GM21447 (cell line): Measurements from ENCODE around the gene NGEF.

ENCODE experiments used
- ATAC-seq: cut with Tn5 transposase; IDR thresholded peaks from one replicate; pipeline ENCODE4 v1.9.1; 2021; ENCODE audit not compliant: unreplicated experiment

NGEF gene

DNA sequence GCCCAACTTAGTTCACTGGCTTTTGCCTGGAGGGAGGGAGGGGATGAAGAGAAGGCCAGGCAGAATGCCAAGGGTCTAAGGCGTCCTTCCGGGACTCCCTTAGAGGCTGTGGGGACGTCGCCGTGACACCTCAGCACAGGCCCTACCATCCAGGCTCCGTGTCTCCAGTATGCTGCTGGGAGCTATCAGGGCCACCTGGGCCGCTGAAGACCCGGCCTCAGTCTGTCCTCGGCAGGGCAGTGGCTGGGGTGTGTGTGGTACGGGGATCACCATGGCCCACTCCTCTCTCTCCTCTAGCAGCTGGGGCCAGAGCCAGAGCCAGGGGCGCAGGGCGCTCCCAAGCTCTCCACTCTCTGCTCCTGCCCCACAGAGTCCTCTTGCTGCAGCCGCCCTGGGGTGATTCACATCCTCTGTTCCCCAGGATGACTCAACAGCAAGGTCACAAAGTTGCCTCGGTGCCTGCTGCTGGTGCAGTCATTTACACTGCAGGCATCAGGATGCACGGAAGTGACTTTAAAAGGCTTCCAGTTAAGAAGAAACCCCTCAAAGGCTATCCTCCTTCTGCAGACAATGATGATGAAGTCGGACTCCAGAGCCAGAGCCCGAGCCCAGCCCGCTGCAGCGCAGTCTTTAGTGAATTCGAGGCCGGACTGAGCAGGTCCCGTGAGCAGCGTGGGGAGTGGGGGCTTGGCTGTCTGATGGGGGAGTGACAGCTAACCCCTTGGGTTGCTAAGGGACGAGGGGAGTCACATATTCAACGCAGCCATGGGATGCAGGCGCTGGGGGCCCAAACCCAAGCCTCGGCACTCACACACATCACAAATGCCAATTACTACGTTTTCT, 111.1 kb downstream of the NGEF start:
- no peak for ATAC-seq

GRCh38 chr2:232900811-232901735, 112.0 kb downstream of the NGEF start:
- no peak for ATAC-seq

GRCh38 chr2:232898592-232899543, 114.2 kb downstream of the NGEF start:
- no peak for ATAC-seq

DNA sequence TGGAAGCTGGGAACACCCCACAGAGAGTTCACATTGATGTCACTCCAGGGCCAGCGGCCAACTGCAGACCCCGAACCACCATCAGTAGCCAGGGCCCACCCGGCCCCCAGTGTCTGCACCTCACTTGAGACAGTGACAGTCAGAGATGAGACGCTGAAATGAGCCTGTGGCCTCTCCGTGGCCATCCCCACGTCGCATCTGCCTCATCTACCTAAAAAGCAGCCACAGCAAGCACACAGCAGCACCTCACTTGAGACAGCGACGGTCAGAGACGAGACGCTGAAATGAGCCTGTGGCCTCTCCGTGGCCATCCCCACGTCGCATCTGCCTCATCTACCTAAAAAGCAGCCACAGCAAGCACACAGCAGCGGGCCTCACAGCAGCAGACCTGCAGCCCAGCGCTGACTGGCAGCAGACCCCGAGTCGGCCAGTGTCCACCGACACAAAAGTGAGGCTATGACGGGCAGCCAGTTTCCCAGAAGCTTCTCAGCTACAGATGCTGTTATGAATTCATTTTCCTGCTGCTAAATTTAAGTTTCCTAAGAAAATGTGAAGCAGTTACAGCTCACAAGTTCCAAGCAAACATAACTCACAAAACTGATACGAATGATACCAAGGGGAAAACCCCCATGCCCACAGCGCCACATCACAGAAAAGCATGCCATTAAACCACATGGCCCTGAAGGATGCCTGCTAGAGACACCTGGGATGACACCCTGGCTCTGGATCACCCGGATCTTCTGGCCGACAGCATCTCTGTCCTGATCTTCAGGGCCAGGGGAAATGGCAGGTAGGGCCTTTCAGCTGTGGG, 115.3 kb downstream of the NGEF start:
- no peak for ATAC-seq

DNA sequence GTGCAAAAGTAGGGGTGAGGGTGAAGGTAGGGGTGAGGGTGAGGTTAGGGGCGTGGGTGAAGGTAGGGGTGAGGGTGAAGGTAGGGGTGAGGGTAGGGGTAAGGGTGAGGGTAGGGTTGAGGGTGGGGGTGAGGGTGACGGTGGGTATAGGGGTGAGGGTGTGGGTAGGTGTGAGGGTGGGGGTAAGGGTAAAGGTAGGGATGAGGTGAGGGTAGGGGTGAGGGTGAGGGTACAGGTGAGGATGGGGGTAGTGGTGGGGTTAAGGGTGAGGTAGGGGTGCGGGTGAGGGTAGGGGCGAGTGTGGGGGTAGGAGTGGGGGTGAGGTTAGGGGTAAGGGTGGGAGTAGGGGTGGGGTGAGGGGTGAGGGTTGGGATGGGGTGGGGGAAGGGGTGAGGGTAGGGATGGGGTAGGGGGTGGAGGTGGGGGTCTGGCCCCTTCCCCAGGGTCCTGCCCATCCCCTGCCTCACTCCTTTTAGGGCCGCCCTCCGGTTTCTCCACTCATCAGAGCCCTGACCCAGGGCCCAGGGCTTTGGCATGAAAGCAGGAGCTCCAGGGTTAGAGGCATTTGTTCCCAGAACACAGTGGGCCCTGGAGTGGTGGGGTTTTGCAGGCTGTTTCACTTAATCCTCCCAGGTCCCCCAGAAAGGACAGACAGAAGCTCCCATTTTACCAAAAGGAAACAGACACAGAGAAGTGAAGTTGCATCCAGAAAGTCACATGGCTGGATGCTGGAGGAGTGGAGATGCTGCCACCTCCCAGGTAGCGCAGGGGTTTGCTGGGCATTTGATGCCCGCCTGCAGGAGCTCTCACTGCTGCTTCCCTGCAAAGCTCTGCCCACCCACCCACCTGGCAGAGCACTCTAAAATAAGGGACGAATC, 116.1 kb downstream of the NGEF start:
- no peak for ATAC-seq

DNA sequence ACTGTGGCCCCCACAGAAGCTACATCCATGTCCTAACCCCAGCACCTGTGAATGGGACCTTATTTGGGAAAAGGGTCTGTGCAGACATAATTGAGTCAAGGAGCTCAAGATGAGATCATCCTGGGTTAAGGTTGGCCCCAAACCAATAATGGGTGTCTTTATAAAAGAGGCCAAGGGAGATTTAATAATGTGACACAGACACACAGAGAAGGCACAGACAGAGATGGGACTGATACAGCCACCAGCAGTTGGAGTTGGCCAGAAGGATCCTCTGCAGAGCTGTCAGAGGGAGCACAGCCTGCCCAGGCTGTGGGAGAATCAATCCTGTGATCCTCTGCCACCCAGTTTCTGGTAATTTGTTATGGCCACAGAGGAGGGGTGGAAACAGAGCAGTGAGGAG, 116.9 kb downstream of the NGEF start:
- no peak for ATAC-seq

DNA sequence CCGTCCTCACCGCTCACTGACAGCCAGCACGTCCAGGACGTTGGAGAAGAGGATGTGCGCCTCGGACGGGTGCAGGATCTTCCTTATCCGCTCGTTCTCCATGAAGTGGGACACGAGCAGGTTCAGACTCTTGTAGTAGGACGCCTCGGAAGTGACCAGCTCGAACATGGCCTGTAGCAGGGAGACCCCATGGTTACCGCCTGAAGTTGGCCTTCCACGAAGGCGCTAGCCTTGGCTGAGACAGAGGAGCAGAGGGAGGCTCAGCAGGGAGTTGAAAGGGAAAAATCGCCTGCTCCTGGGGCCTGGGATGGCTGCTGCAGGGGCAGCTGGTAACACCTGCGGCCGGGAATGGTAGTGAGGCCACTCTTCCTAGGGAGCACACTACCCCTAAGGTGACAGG, 118.3 kb downstream of the NGEF start:
- no peak for ATAC-seq

- ATAC-seq, result no peak
Observed at GRCh38 chr2:232894251-232894650, 118.8 kb downstream of the NGEF start.

GRCh38 chr2:232893834-232894233, 119.2 kb downstream of the NGEF start:
- no peak for ATAC-seq

DNA sequence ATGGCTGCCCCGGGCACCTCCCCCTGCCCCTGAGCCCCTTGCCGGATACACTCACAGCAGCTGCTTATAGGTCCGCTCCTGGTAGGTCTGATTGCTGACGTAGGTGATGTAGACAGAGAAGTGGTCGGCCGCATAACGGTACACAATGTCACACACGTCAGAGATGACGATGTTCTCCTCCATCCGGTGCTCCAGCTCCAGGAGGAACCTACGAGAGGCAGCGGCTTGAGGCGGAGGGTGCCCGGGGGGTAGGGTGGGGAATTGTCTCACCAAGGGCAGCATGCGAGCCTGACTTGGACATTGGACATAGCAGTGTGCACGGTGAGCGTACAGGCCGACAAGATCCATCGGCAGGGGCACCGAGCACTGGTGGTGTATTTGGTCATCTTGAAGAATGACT, 120.2 kb downstream of the NGEF start:
- no peak for ATAC-seq

GRCh38 chr2:232892221-232892620, 120.8 kb downstream of the NGEF start:
- no peak for ATAC-seq

DNA sequence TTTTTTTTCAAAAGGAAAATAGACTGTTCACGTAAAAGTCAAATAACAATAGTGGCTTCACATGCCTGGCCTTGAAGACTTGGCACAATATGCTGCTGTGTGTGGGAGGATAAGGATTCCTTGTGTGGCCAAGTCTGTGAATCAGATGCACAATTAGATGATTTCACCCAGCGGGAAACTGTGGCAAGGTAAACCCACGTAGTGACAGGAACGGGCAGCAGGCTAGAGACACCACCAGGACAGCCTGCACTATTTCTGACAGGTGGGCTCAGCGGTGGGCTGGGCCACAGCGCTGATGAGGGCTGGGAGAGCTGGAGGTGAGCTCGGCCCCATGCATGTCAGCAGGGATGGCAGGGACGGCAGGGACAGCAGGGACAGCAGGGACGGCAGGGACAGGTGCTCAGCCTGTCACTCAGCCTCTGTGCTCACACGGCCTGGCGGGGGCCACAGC, 121.4 kb downstream of the NGEF start:
- no peak for ATAC-seq

GRCh38 chr2:232890896-232891601, 122.0 kb downstream of the NGEF start:
- no peak for ATAC-seq

GRCh38 chr2:232890536-232890895, 122.5 kb downstream of the NGEF start:
- no peak for ATAC-seq

GRCh38 chr2:232889876-232890401, 123.1 kb downstream of the NGEF start:
- ATAC-seq, result no peak

DNA sequence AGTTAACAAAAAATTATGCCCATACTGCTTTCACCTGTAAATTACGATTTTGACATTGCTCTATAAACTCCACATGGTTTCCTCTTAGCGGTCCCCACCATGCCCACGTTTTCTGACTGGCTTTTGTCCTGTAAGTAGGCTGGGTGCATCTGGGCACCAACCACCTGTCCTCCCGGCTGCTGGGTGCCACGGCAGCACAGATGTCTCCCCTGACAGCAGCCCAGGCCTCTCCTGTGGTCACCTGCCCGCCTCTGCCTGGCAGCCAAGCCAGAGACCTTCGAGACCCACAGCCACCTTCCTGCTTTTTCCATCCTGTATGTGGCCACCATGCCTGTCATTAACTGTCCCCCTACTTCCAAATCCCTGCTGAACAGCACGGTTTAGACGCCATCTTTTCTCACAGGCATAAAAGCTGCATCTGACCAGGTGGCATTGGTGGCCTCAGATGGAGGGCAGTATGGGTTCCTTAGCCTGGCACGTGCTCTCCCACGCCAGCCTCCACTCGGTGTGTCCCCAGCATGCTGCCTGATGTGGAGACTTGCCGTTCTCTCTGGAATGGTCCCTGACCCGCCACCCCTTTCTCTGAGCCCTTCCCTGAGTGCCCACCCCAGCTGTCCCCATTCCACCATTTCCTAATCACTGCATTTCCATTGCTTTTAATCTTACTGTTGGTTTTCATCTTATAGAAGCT, 124.1 kb downstream of the NGEF start:
- ATAC-seq, result no peak

DNA sequence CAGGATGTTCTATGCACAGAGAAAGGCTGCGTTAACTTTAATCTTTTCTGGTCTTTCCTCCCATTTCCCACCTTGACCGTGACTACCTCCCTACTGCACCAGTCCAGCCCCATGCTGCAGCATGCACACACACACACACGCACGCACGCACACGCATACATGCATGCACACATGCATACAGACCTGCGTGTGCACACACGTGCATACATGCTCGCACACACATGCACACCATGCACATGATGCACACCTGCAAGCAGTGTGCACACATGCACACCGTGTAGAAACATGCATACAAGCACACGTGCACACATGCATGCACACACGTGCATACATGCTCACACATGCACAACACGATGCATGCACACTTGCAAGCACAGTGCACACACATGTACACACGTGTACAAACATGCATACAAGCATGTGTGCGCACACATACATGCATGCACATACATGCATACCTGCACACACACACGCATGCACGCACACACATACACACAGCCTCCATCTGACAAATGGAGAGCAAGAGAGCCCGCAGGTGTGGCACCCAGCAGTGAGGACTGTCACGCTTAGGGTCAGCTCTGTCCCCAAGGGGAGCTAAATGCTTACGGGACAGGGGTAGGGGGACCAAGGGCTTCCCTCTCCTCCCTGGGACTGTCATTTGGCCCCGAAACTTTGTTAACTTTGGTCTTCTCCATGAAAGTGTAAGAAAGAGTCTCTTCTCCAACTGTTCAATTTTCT, 124.8 kb downstream of the NGEF start:
- no peak for ATAC-seq
